Activated CD4-positive, alpha-beta T cell treated with anti-CD3 and anti-CD28 coated beads for 4 hours (primary cell): ENCODE measurements around the gene ANK2.

Source experiments
- DNase-seq, 2 donors: peaks; one replicate each; pipeline ENCODE4 v3.0.0-alpha.2; 2020

Gene ANK2

DNA sequence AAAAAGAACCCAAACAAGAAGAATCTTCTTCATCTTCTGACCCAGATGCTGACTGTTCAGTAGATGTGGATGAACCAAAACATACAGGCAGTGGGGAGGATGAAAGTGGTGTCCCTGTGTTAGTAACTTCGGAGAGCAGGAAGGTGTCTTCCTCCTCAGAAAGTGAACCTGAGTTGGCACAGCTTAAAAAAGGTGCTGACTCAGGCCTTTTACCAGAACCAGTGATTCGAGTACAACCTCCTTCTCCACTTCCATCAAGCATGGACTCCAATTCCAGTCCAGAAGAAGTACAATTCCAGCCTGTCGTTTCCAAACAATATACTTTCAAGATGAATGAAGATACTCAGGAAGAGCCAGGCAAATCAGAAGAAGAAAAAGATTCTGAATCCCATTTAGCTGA is 307.0 kb downstream of the ANK2 start:
- DNase-seq: no peak

DNA sequence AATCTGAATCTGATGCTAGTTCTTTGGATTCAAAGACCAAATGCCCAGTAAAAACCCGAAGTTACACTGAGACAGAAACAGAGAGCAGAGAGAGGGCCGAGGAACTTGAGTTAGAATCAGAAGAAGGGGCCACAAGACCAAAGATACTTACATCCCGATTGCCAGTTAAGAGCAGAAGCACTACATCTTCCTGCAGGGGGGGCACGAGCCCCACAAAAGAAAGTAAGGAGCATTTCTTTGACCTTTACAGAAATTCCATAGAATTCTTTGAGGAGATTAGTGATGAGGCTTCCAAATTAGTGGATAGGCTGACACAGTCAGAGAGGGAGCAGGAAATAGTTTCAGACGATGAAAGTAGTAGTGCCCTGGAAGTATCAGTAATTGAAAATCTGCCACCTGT is 309.3 kb downstream of the ANK2 start:
- no peak for DNase-seq

DNA sequence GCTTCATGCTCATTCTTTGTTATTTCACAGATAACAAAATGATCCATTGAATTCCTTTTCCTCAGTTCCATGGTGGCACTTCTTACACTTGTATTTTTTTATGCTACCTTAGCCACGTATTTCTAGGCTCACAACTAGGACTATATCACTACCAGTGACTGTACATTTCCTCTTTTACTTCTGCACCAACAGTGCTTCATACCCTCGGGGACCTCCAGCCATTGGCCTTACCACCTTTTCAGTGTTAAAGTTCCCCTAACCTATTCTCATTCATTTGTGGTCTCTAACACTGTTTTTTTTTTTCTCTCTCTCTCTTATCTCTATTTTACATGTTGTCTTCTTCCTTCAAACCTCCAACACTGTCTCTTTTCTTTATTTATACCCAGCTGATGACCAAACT is 315.9 kb downstream of the ANK2 start:
- no peak for DNase-seq

DNA sequence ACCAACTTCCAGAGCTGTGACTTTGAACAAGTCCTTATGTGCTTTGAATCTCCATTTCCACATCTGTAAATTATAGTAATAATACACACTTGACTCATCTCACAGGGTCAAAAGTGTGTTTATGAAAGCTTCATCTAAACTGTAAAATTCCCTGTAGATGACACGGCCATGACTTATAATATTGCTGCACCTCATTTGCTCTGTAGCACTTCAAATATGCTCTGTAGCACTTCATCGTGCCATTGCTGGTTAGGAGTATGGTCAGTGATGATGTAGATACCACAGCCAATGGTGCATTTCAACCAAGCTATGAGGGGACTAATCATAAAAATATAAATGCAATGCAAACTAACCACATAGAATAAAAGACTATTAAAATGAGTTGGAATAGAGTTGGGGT is 318.6 kb downstream of the ANK2 start:
- no peak for DNase-seq

DNA sequence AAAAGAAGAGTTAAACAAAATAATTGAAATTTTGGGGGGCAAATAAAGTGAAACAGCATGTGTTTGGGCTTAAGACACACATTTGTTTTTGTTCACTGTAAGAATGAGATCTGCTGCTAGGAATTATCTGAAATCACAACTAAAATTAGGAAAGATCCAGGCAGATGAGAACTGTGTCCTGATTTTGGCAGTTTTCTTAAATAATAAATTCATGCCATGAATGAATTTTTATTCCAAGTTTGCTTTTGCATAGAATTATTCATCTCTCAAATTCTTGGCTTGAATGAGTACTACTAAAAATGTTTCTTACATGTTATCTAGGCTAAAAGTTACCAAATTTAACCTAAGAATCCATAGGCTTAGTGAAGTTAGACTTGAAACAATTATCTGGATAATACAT is 321.7 kb downstream of the ANK2 start:
- no peak for DNase-seq

DNA sequence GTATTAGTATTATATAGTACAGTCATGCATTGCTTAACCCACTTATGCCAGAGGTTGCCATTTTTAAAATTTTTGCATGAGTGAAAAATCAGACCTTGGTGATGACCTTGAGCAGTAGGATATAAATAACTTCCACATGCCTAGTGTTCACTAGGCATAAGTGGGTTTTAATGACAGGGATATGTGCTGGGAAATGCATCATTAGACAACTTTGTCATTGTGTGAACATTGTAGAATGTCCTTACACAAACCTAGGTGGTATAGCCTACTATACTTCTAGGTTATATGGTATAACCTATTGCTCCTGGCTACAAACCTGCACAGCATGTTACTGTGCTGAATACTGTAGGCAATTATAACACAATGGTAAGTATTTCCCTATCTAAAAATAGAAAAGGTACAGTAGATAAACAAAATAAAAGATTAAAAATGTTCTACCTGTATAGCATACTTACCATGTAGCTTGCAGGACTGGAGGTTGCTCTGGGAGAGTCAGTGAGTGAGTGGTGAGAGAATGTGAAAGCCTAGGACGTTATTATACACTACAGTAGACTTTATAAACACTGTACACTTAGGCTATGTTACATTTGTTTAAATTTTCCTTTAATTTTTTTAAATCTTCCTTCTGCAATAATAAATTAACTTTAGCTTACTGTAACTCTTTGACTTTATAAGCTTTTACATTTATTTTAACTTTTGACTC is 326.7 kb downstream of the ANK2 start:
- DNase-seq: no peak

DNA sequence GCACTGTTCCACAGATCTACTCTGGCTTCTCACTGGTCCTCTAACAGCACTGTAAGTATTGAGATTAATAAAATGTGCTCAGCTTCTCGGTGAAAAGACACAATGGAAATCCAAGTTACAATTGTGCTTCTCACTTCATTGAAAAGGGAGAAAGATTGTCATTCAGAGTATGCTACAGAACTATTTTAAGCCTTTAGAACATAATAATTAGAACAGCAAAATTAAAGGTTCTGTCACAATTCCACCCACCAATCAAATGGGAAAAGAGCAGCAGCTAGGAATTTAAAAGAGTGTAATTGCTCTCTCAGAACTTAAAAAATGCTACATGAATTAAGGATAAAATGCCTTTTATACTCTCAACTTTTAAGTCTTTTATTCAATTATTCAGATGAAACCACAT is 329.4 kb downstream of the ANK2 start:
- DNase-seq: no peak

DNA sequence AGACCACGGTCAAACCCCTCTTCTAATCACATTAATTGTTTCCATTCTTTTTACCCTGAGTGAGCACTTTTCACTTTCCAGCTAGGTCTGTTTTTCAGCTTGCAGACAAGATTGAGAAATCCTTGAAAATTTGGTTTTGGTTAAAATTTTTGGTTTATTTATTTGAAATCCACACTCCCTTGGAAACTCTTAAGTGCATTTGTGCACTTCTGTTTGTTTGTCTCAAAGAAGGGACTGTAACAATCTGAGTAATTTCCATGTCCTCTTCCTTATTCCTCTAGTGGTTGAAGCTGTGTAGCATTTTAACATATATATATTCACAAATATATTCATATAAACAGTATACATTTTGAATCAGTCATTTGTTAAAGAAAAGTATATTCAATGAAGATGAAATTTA is 333.3 kb downstream of the ANK2 start:
- no peak for DNase-seq

DNA sequence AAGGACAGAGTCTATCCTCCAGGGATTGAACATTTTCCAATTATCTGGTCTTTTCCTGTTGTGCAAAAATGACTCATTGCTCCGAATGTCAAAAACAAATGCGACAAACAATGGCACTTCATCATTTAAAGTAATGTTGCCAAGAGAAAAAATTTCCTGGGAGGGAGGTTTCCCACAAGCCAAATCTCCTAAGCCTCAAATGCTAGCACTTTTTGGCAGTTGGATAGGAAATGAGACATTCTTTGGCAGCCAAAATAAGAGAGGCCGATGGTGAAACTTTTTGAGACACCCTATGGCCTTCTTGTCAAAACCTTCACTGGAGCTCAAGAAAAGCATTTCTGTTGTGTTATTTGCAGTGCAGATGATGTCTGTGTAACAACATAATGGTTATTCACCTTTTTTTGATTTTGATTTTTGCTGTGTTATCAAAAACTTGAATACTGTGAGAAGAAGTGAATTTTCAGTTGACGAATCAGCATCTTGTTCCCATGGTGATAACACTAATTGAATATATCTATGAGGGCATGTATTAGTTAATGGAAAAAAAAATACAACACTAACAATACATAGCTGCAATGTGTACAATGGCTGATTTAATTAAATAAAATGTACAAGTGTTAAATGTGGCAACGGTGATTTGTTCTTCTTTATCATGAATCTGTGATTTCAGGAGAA is 333.8 kb downstream of the ANK2 start:
- DNase-seq: no peak

DNA sequence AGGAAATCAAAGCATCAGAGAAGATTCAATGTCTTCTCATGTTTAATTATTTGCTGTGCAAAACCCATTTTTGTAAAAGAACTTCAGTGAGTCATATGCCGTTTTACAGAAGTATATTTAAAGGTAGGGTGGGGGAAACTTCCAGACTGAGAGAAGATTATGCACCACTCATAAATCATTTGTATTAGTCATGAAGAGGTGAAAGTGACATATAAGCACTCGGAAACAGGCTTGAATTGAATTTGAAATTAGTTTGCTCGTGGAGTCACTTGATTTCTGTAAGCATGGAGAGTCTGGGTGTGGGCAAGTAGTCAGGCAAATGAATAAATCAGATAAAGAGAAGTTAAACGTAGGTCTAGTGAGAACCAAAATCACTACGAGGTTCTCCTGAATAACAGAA is 335.1 kb downstream of the ANK2 start:
- no peak for DNase-seq

DNA sequence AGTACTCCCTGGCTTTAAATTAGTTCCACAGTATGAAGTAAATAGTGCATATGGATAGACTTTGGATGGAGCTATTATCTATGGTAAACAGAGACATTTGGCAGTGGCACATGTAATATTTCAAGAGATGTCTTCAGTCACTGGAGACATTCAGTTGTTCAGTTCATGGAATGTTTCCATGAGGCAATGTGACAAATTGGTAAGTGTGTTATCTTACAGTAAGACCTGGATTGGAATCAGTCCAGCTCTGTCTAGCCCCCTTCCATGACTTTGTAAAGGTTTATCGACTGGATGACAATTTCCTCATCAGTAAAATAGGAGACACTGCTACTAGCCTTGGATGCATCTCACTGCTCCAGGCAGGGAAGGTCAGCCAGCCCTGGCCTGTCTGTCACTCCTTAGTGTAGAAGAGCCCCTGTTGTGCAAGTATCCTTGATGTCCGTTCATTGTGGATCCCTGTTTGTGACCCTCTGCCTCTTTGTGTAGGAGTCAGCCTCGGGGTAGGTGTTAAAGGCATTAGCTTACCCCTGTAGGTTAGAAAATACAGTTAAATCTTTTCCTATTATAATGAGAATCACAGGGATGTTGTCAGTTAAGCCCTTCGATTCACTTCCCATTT is 335.9 kb downstream of the ANK2 start:
- no peak for DNase-seq

DNA sequence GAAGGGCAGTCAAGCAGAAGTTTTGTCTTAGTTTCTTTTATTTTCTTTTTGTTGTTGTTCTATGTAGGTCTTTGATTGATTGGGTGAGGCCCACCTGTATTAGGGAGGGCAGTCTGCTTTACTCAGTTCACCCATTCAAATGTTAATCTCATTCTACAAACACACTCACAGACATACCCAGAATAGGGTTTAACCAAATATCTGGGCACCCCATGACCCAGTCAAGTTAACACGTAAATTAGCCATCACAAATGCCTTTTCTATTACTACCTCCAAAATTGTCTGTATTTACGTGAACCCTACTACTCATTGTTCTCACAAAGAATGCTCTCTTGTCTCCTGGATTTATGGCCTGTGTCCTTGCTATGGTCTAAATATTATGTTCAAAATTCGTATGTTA is 339.7 kb downstream of the ANK2 start:
- no peak for DNase-seq

DNA sequence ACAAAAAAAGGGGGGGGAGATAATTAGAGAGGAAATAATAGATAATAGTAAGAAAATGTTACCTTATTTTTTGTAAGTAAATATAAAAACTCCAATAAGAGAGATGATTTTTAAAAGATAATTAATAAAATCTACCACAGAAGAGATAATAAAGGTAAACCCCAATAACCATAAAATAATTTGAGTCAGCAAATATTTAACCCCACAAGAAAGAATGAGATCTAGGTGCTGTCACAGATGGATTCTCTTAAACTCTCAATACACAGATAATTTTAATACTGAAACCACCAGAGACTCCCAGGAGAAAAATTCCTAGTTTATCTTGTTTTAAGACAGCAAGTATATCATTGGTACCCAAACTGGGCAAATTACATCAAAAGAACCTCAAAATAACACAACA is 341.4 kb downstream of the ANK2 start:
- no peak for DNase-seq

DNA sequence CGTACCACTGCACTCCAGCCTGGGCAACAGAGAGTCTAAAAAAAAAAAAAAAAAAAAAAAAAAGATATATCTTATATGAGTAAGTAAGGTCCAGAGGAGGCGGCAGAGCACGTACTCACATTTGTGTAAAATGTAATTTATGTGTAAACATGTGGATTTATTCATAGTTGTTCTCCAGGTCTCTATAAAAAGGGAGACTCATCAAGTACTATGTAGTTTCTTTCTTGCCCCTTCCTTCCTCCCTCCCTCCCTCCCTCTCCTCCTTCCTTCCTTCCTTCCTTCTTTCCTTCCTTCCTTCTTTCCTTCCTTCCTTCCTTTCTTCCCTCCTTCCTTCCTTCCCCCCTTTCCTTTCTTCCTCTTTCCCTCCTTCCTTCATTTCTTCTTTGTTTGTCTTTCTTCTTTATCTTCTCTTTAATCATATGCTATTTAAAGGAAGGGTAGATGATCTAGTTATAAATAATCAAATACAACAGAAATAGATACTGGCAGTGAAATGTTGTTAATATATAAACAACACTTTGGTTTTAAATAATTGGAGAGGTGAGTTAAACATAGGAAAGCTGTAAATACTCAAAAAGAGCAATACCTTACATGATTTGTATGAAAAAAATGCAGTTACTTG is 344.8 kb downstream of the ANK2 start:
- DNase-seq: no peak

DNA sequence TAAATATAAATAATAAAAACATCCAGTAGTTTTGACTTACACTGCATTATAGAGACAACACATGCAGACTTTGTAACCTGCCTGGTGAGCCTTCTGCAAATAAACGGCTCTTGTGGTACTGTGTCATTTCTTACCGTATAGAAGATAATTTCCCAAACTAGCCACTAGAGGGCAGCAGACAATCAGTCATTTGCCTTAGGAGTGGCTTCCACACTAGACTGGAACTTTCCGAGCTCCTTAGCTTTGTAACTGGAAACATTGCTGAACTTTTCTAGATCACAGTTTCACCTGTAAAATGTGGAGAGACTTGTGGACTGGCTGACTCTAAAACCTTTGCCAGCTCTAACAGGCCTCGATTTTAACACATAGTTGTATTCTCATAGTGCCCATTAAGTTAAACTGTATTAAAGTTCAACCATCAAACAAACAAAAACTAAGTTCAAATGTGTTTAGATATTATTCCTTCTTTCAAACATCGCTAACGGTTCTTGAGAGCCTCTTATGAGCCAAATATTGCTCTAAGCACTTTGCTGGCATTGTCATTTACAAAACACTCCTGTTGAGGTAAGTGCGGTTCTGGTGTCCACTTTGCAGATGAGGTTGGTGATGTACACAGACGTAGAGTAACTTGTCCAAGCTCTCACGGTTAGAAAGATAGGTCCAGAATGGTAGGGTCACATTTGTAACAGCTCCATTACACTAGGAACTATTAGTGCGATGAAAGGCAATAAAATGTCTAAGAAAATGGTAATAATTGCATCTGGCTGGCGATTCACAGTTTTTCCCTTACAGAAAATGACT is 345.5 kb downstream of the ANK2 start:
- peak; percentile 47 to 69 for DNase-seq

DNA sequence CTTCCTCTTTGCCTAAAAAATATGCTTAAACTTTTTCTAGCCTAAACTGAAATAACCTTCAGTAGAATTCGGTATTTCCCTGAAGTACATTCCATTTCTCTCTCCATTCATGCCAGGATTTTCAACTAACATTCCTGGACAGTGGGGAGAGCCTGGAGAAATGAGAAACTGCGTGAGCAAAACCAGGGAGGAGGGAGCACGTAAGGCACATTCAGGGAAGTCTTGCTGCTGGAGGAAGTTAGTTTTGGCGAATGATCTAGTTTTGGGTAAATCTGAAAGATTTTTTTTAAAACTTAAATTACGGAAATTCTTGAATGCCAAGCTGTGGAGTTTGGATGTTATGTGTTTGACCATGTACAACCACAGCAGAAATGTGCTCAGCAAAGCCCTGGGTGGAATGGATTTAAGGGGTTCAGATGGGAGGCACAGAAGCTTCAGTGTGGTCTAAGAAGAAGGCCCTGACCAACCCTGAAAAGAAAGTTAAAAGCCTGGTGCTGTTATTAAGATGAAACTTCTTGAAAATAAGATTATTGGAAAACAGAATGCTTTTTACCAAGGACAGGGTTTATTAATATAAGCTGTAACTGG is 347.8 kb downstream of the ANK2 start:
- DNase-seq: no peak

DNA sequence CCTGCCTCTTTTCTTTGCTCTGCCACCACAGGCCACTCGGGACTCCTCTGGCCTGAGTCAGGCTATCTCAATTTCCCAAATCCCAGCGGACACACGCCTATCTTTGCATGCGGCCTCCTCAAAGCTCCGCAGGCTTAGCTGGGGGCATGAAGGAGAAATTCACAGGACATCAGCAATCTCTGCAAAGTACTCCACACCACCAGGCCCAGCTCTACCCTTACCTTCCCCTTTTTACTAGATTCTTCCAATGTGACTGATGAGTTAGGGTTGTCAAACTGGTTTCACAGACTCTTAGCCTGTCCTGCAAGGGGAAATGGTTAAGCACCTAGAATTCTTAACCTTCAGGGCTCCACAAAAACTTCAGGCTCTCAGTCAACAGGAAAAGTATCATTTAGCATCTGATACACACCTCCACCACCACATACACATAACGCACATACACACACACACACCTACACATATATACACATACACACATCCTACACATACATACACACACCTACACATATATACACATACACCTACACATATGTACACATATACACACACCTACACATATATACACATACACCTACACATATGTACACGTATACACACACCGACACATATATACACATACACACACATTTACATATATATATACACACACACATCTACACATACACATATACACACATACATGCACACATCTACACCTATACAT is 349.1 kb downstream of the ANK2 start:
- DNase-seq: no peak

DNA sequence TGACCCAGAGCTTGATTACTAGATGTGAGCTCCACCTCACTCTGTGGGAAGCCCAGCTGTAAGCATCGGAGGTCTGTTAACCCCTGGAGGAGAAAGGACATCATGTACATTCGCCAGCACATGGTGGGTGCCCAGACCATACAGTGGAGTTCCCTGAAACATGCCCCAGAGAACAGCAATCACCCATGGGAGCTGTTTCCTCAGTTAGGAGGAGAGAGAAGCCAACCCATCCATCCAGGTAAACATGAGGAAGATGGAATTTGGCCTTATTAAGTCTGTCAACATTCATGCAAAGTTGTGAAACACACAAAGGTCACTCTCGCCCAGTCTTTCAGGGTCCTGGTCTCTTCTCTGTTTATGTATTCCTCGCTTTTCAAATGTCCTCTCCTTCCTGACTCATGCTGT is 354.7 kb downstream of the ANK2 start:
- DNase-seq: no peak

DNA sequence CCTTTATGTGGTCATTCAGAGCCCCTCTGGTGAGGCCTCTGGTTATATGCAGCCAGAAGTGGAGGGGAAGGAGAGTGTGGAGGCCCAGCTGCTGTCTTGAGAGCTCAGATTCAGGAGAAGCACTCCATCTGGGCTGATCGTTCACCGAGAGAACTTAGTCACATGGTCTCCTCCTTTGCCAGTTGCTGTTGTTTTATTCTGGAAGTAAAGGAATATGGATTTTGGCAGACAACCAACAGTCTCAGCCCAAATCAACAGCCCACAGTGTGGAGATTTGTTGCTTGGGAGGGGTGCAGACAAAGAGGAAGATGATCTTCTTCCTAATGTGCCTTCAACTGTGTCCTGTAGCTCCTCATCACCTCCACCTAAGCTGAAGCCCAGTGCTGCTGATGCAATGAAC is 355.4 kb downstream of the ANK2 start:
- no peak for DNase-seq

DNA sequence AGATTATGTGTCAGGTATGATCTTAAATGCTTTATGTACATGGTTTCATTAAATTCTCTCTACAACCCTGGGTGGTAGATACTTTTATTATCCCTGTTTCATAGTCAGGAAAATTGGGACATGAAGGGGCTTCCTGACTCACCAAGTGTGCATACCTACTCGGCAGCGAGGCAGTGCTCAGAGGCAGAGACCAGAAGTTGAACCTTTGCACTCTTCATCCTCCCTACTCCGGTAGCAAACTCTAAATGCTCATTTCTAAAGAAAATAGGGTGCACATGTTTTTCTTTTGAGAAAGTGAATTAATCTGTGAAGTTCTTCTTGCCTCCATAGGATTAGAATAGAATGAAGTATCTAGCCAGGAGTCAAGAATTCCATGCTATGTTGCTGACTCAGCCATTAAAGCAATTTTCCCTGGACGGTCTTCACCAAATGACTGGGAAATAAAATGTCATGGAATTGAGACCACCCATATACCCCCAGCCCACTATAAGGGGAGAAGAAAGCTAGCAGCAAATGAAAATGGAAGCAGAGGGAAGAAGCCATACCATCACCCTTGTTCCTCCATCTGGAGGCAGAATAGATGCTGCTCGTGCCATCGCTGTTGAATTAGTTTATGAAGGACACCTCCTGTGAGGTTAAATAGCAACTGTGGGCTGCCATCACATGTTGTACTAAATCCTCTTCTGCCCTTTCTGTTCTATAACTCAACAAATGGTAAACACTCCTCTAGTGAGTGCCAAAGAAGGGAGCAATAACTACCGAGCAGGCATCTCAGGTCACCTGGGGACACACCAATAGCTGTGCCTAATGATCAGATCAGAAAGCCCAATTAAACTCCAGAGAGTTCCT is 356.6 kb downstream of the ANK2 start:
- DNase-seq: no peak

DNA sequence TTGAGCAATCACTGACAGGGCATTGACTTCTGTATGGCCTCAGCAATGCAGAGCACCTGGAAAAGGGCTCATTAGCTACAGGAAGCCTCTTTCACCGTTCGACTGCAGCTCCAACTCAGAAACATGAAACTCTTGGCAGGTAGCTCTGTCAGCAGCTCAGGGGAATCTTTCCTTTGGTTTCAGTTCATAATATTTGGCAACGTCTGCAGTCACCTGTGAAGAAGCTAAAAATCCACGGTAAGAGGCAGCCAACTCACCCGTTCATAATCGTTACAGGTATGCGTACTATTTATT is 357.2 kb downstream of the ANK2 start:
- no peak for DNase-seq
